Ovary (tissue), 3 donors: ENCODE results near the gene SHISA3.

Source experiments
- POLR2A ChIP-seq: fragments of 450-650 bp; IDR thresholded peaks from one replicate; pipeline ENCODE4 v1.6.1; 2017; ENCODE audit warnings: antibody characterized with exemption, mild to moderate bottlenecking, moderate library complexity
- TF ChIP-seq, protein P1 (sequence below), 3 donors: fragments of 450-650 bp in 2 of 3; fragments of 200-600 bp in 1 of 3; IDR thresholded peaks; one replicate each; pipeline versions ENCODE4 v1.5.1 to v1.8.0; 2016 to 2022; ENCODE audit warnings: antibody characterized with exemption in 3 of 3, mild to moderate bottlenecking in 1 of 3
- donor health status: DM: no; HTN: no; CAD: no.

DNA sequence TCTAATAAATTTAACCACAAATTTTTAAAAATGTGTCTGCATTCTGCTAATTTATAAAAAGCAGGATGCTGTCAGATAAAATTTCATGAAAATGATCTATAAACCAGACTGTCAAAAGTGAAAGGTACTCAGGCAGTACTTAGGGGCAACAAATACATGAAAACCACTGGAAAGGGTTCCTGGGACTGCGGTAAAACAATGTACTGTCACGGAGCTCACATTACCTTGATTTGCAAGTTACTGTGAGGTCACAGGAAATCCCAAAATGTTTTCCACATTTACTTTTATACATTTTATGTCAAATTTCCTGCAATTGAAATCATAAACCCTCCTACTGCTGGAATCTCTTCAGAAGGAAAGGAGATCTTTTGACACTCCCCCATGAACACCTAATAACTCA lies 45.3 kb downstream of the SHISA3 start:
- no peak for TF ChIP-seq POLR2A
- TF ChIP-seq, protein P1, sequence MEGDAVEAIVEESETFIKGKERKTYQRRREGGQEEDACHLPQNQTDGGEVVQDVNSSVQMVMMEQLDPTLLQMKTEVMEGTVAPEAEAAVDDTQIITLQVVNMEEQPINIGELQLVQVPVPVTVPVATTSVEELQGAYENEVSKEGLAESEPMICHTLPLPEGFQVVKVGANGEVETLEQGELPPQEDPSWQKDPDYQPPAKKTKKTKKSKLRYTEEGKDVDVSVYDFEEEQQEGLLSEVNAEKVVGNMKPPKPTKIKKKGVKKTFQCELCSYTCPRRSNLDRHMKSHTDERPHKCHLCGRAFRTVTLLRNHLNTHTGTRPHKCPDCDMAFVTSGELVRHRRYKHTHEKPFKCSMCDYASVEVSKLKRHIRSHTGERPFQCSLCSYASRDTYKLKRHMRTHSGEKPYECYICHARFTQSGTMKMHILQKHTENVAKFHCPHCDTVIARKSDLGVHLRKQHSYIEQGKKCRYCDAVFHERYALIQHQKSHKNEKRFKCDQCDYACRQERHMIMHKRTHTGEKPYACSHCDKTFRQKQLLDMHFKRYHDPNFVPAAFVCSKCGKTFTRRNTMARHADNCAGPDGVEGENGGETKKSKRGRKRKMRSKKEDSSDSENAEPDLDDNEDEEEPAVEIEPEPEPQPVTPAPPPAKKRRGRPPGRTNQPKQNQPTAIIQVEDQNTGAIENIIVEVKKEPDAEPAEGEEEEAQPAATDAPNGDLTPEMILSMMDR (IDR thresholded peaks at IDR 0.05): no peak
